Stimulated activated CD4-positive, alpha-beta T cell treated with anti-CD3 and anti-CD28 coated beads, Interleukin-12 subunit alpha, Interleukin-12 subunit beta, amount 100 ng/mL, for 48 hours (primary cell): ENCODE data around the gene PAQR5.
"Not testable (repeated sequence)": the region's sequence is repeated elsewhere in the genome, so short reads cannot be mapped to it uniquely, and the experiment has no call there.

Experiments used
- DNase-seq, 3 donors: peaks; one replicate each; pipeline ENCODE4 v3.0.0-alpha.2; 2020; ENCODE audit warnings: low read depth in 2 of 3, low spot score in 1 of 3

PAQR5 gene

GRCh38 chr15:69298697-69299441, at the start of gene PAQR5:
PAQR5 (plus strand) TSS chr15:69298912; CDS start chr15:69360081, 61,169 bp downstream.
- no peak for DNase-seq

- no peak for DNase-seq
Observed at GRCh38 chr15:69253156-69253555, 45.6 kb upstream of the PAQR5 start.

GRCh38 chr15:69265347-69265955, 33.3 kb upstream of the PAQR5 start:
- peak in 1 of 3 donors; percentile 5 for DNase-seq

- DNase-seq = no peak
Observed at GRCh38 chr15:69271217-69271616, 27.5 kb upstream of the PAQR5 start.

GRCh38 chr15:69272139-69272538, 26.6 kb upstream of the PAQR5 start:
- DNase-seq = no peak

- DNase-seq = no peak
Observed at GRCh38 chr15:69272891-69273290, 25.8 kb upstream of the PAQR5 start.

GRCh38 chr15:69275074-69275670, 23.5 kb upstream of the PAQR5 start:
- DNase-seq = no peak

GRCh38 chr15:69275933-69276560, 22.7 kb upstream of the PAQR5 start:
- no peak for DNase-seq

- DNase-seq = no peak
Observed at GRCh38 chr15:69277316-69277715, 21.4 kb upstream of the PAQR5 start.

GRCh38 chr15:69279636-69280035, 19.1 kb upstream of the PAQR5 start:
- DNase-seq = no peak

GRCh38 chr15:69280783-69281182, 17.9 kb upstream of the PAQR5 start:
- DNase-seq = no peak

- DNase-seq = no peak
Observed at GRCh38 chr15:69282104-69282743, 16.5 kb upstream of the PAQR5 start.

GRCh38 chr15:69285834-69286233, 12.9 kb upstream of the PAQR5 start:
- DNase-seq = no peak

- no peak for DNase-seq
Observed at GRCh38 chr15:69288011-69288410, 10.7 kb upstream of the PAQR5 start.

GRCh38 chr15:69288531-69289341, 10.0 kb upstream of the PAQR5 start:
- DNase-seq = no peak

- DNase-seq = no peak
Observed at GRCh38 chr15:69289342-69290146, 9.2 kb upstream of the PAQR5 start.

GRCh38 chr15:69290346-69291164, 8.2 kb upstream of the PAQR5 start:
- no peak for DNase-seq

GRCh38 chr15:69291651-69292050, 7.1 kb upstream of the PAQR5 start:
- not testable (repeated sequence) for DNase-seq
